HG03196 (cell line): ENCODE measurements around the gene TUBA8.
"Not testable (repeated sequence)": the region's sequence is repeated elsewhere in the genome, so short reads cannot be mapped to it uniquely, and the experiment has no call there.

Experiments used
- ATAC-seq: cut with Tn5 transposase; IDR thresholded peaks from one replicate; pipeline ENCODE4 v1.9.1; 2021; ENCODE audit not compliant: unreplicated experiment

TUBA8 gene

GRCh38 chr22:18110194-18110953, at the start of gene TUBA8:
Gene TUBA8, plus strand, starts transcription at chr22:18110809. Its CDS starts 57 bp downstream, at chr22:18110866.
- peak; percentile 53 for ATAC-seq

GRCh38 chr22:18062421-18062820, 48.2 kb upstream of the TUBA8 start:
- ATAC-seq: no peak

GRCh38 chr22:18063306-18063705, 47.3 kb upstream of the TUBA8 start:
- no peak for ATAC-seq

- not testable (repeated sequence) for ATAC-seq
Observed at GRCh38 chr22:18063715-18064114, 46.9 kb upstream of the TUBA8 start.

- ATAC-seq: no peak
Observed at GRCh38 chr22:18064636-18065035, 46.0 kb upstream of the TUBA8 start.

GRCh38 chr22:18065256-18065655, 45.4 kb upstream of the TUBA8 start:
- no peak for ATAC-seq

- no peak for ATAC-seq
Observed at GRCh38 chr22:18066181-18066859, 44.3 kb upstream of the TUBA8 start.

- ATAC-seq: no peak
Observed at GRCh38 chr22:18067121-18067520, 43.5 kb upstream of the TUBA8 start.

GRCh38 chr22:18067548-18068341, 42.9 kb upstream of the TUBA8 start:
- ATAC-seq: no peak

- no peak for ATAC-seq
Observed at GRCh38 chr22:18068381-18068988, 42.1 kb upstream of the TUBA8 start.

GRCh38 chr22:18069041-18069440, 41.6 kb upstream of the TUBA8 start:
- ATAC-seq: no peak

GRCh38 chr22:18070041-18070440, 40.6 kb upstream of the TUBA8 start:
- ATAC-seq: no peak

GRCh38 chr22:18070556-18071306, 39.9 kb upstream of the TUBA8 start:
- ATAC-seq: no peak

- ATAC-seq: not testable (repeated sequence)
Observed at GRCh38 chr22:18071307-18071967, 39.2 kb upstream of the TUBA8 start.

GRCh38 chr22:18071968-18072310, 38.7 kb upstream of the TUBA8 start:
- ATAC-seq: no peak

GRCh38 chr22:18073467-18073866, 37.1 kb upstream of the TUBA8 start:
- no peak for ATAC-seq

GRCh38 chr22:18073927-18074326, 36.7 kb upstream of the TUBA8 start:
- not testable (repeated sequence) for ATAC-seq

- ATAC-seq: no peak
Observed at GRCh38 chr22:18075101-18075719, 35.4 kb upstream of the TUBA8 start.

- ATAC-seq: no peak
Observed at GRCh38 chr22:18075720-18076497, 34.7 kb upstream of the TUBA8 start.
